CD4-positive, alpha-beta T cell treated with Interleukin-17A for 1 hour (primary cell): ENCODE data around the gene KPTN.
"Not testable (repeated sequence)": the region's sequence is repeated elsewhere in the genome, so short reads cannot be mapped to it uniquely, and the experiment has no call there.

Experiments
- DNase-seq: peaks from one replicate; pipeline ENCODE4 v3.0.0-alpha.2; 2020

The KPTN gene

GRCh38 chr19:47490847-47491246 lies 6.8 kb upstream of the KPTN start:
- no peak for DNase-seq

- DNase-seq: no peak
These were observed 6.0 kb upstream of the KPTN start for GRCh38 chr19:47490031-47490430.

GRCh38 chr19:47489072-47489914 lies 5.3 kb upstream of the KPTN start:
- no peak for DNase-seq

- DNase-seq: no peak
These were observed 3.8 kb upstream of the KPTN start for GRCh38 chr19:47487551-47488515.

GRCh38 chr19:47486900-47487299 lies 2.9 kb upstream of the KPTN start:
- no peak for DNase-seq

GRCh38 chr19:47486220-47486619 lies 2.2 kb upstream of the KPTN start:
- DNase-seq: not testable (repeated sequence)

GRCh38 chr19:47485210-47485609 lies 1.2 kb upstream of the KPTN start:
- DNase-seq: no peak

GRCh38 chr19:47483200-47483599 lies 819 bp downstream of the KPTN start:
- no peak for DNase-seq

GRCh38 chr19:47481460-47482052 lies 2.5 kb downstream of the KPTN start:
- DNase-seq: no peak

- no peak for DNase-seq
These were observed 3.4 kb downstream of the KPTN start for GRCh38 chr19:47480658-47481057.

- DNase-seq: no peak
These were observed 4.1 kb downstream of the KPTN start for GRCh38 chr19:47479701-47480503.

GRCh38 chr19:47476438-47476972 lies 7.5 kb downstream of the KPTN start:
- DNase-seq: no peak

GRCh38 chr19:47475465-47475864 lies 8.6 kb downstream of the KPTN start:
- no peak for DNase-seq

GRCh38 chr19:47473336-47473735 lies 10.7 kb downstream of the KPTN start:
- no peak for DNase-seq

- DNase-seq: peak; percentile 70
These were observed 12.1 kb downstream of the KPTN start, which contains the start of gene SLC8A2 for GRCh38 chr19:47471733-47472457. SLC8A2 (minus strand) TSS chr19:47471893; CDS start chr19:47466403, 5,490 bp downstream.

- no peak for DNase-seq
These were observed 12.7 kb downstream of the KPTN start for GRCh38 chr19:47471381-47471732.

- DNase-seq: no peak
These were observed 13.4 kb downstream of the KPTN start for GRCh38 chr19:47470447-47471195.

GRCh38 chr19:47469719-47470118 lies 14.3 kb downstream of the KPTN start:
- no peak for DNase-seq

- DNase-seq: no peak
These were observed 14.7 kb downstream of the KPTN start for GRCh38 chr19:47469363-47469700.

- no peak for DNase-seq
These were observed 16.1 kb downstream of the KPTN start for GRCh38 chr19:47467914-47468313.

GRCh38 chr19:47465957-47466356 lies 18.1 kb downstream of the KPTN start:
- DNase-seq: no peak
